Measurements from ENCODE around the gene SPAG17.

GRCh38 chr1:118204648-118205047 lies 19.6 kb upstream of the SPAG17 start:
- TF ChIP-seq CTCF (IDR thresholded peaks at IDR 0.05), result no peak
- TF ChIP-seq TCF7L2 (IDR thresholded peaks at IDR 0.05; ENCODE audit: low read depth, low read length), result no peak
- TF ChIP-seq REST (IDR thresholded peaks at IDR 0.05; ENCODE audit: insufficient read depth in 1 of 2, low read depth in 2 of 2, low read length in 1 of 2), result no peak
